Fibroblast of lung (primary cell): ENCODE data around the gene PGAM5. TPM values are rescaled to one million over a fixed set of nuclear protein-coding genes. Genes with fewer than 3 reads are reported as not detected.

Experiments used
- DNase-seq, 2 donors: peaks; one replicate each; pipeline versions ENCODE4 v3.0.0 to v3.0.0-alpha.2; 2010; ENCODE audit warnings: low read depth in 2 of 2
- H2AFZ ChIP-seq: 2 replicates; pipeline ENCODE4 v1.5.1; 2012; ENCODE audit warnings: low read length, control low read depth, inconsistent platforms
- H3K27ac ChIP-seq: 2 replicates; pipeline ENCODE4 v1.5.1; 2011; ENCODE audit warnings: low read length, control low read depth; ENCODE audit not compliant: insufficient read depth
- H3K27me3 ChIP-seq: 2 replicates; pipeline ENCODE4 v1.5.1; 2011; ENCODE audit warnings: mild to moderate bottlenecking, low read length; ENCODE audit not compliant: control insufficient read depth, insufficient read depth
- H3K36me3 ChIP-seq: 2 replicates; pipeline ENCODE4 v1.5.1; 2011; ENCODE audit warnings: low read length; ENCODE audit not compliant: control insufficient read depth, insufficient read depth
- H3K4me1 ChIP-seq: 2 replicates; pipeline ENCODE4 v1.5.1; 2011; ENCODE audit warnings: low read length; ENCODE audit not compliant: control insufficient read depth, insufficient read depth; ENCODE audit errors: extremely low read depth
- H3K4me2 ChIP-seq: 2 replicates; pipeline ENCODE4 v1.5.1; 2011; ENCODE audit warnings: low read length, control low read depth; ENCODE audit not compliant: insufficient read depth; ENCODE audit errors: extremely low read depth
- H3K4me3 ChIP-seq, 4 experiments: fragments of 200-600 bp in 1 of 4; sonication (generic) in 1 of 4; replicated peaks in 1 of 4; 2 replicates each; pipeline ENCODE4 v1.5.1; 2011 to 2016; ENCODE audit warnings: low read length in 4 of 4, low read depth in 3 of 4, mild to moderate bottlenecking in 3 of 4, control low read depth in 2 of 4, inconsistent platforms in 1 of 4, mixed read lengths in 1 of 4; ENCODE audit not compliant: insufficient read depth in 1 of 4; ENCODE audit errors: control extremely low read depth in 1 of 4
- H3K79me2 ChIP-seq: 2 replicates; pipeline ENCODE4 v1.5.1; 2012; ENCODE audit warnings: mild to moderate bottlenecking, low read length, inconsistent platforms; ENCODE audit not compliant: control insufficient read depth, insufficient read depth
- H3K9ac ChIP-seq: 2 replicates; pipeline ENCODE4 v1.5.1; 2011; ENCODE audit warnings: mild to moderate bottlenecking, low read length, control low read depth; ENCODE audit not compliant: insufficient read depth
- H3K9me3 ChIP-seq: 2 replicates; pipeline ENCODE4 v1.5.1; 2012; ENCODE audit warnings: low read depth, low read length; ENCODE audit not compliant: control insufficient read depth, insufficient read depth
- H4K20me1 ChIP-seq: 2 replicates; pipeline ENCODE4 v1.5.1; 2011; ENCODE audit warnings: low read length; ENCODE audit not compliant: control insufficient read depth, insufficient read depth; ENCODE audit errors: extremely low read depth
- CTCF ChIP-seq, 2 donors: IDR thresholded peaks in 1 of 2; conservative IDR thresholded peaks in 1 of 2; 1 replicate in 1 of 2; 2 replicates in 1 of 2; pipeline ENCODE4 v1.5.1; 2011 to 2012; ENCODE audit warnings: low read length in 2 of 2, control low read depth in 1 of 2, inconsistent platforms in 1 of 2, low read depth in 1 of 2, mild to moderate bottlenecking in 1 of 2
- EZH2 ChIP-seq: IDR thresholded peaks from 2 replicates; pipeline ENCODE4 v1.5.1; 2012; ENCODE audit warnings: low read length, control low read depth, mild to moderate bottlenecking; ENCODE audit errors: missing control alignments
- polyA plus RNA-seq, 2 donors: library from polyadenylated mRNA; depleted of rRNA in 1 of 2; stranded (reverse) in 1 of 2; unstranded in 1 of 2; fragments of >200 nt; gene quantifications; 2 replicates each; pipeline ENCODE4 v1.2.1, GENCODE V29; 2011 to 2012; ENCODE audit warnings: missing spikeins in 1 of 2
- total RNA-seq: library from RNA; depleted of rRNA; stranded (reverse); fragments of >200 nt; gene quantifications from 2 replicates; pipeline ENCODE4 v1.2.1, GENCODE V29; 2014

The PGAM5 gene
- total and polyA plus RNA-seq, 2 donors (not counting 1 experiment from before 2014, with no cell fraction given): 9.8 to 27.1 TPM

- Histone ChIP-seq H3K4me3 (no peak overlapping the region), H4K20me1 (no peaks in the 10 kb centered on the region), H3K9me3 (no peaks in the 10 kb centered on the region), H3K79me2 (peaks cover 7% of the 10 kb centered on the region), H3K36me3 (peaks cover 51% of the 10 kb centered on the region), H2AFZ (no peak overlapping the region), H3K4me1 (no peaks in the 10 kb centered on the region), H3K27ac (no peak overlapping the region), H3K4me2 (no peak overlapping the region), H3K27me3 (no peaks in the 10 kb centered on the region), H3K9ac (no peak overlapping the region)
- TF ChIP-seq EZH2 (no peak), CTCF (conservative IDR thresholded peaks at IDR 0.05 in 1 of 2, IDR thresholded peaks at IDR 0.05 in 1 of 2; ENCODE audit: low read depth in 1 of 2, low read length in 2 of 2) (no peak)
- DNase-seq: no peak
These were observed 19.1 kb downstream of the PGAM5 start for GRCh38 chr12:132729541-132730320.

- Histone ChIP-seq H3K4me2 (no peak overlapping the region), H3K27me3 (no peaks in the 10 kb centered on the region), H2AFZ (no peak overlapping the region), H3K4me1 (no peaks in the 10 kb centered on the region), H3K9ac (no peak overlapping the region), H3K4me3 (no peak overlapping the region), H3K27ac (no peak overlapping the region), H4K20me1 (no peaks in the 10 kb centered on the region), H3K36me3 (peaks cover 49% of the 10 kb centered on the region), H3K79me2 (peaks cover 7% of the 10 kb centered on the region), H3K9me3 (no peaks in the 10 kb centered on the region)
- DNase-seq: no peak
- TF ChIP-seq EZH2 (no peak), CTCF (conservative IDR thresholded peaks at IDR 0.05 in 1 of 2, IDR thresholded peaks at IDR 0.05 in 1 of 2; ENCODE audit: low read depth in 1 of 2, low read length in 2 of 2) (no peak)
These were observed 19.7 kb downstream of the PGAM5 start for GRCh38 chr12:132730353-132730752.

GRCh38 chr12:132731574-132731973 is 20.9 kb downstream of the PGAM5 start:
- no peak for DNase-seq
- H3K27ac ChIP-seq: no peak overlapping the region
- TF ChIP-seq EZH2: no peak
- no peak for TF ChIP-seq CTCF (conservative IDR thresholded peaks at IDR 0.05 in 1 of 2, IDR thresholded peaks at IDR 0.05 in 1 of 2; ENCODE audit: low read depth in 1 of 2, low read length in 2 of 2)

More at GRCh38 chr12:132731574-132731973, 20.9 kb downstream of the PGAM5 start:
- H4K20me1 ChIP-seq: no peaks in the 10 kb centered on the region
- peaks cover 7% of the 10 kb centered on the region for H3K79me2 ChIP-seq
- no peaks in the 10 kb centered on the region for H3K4me1 ChIP-seq
- H3K27me3 ChIP-seq: no peaks in the 10 kb centered on the region
- H3K9ac ChIP-seq: no peak overlapping the region
- H3K9me3 ChIP-seq: no peaks in the 10 kb centered on the region
- H3K36me3 ChIP-seq: peaks cover 49% of the 10 kb centered on the region
- no peak overlapping the region for H3K4me2 ChIP-seq
- no peak overlapping the region for H3K4me3 ChIP-seq
- no peak overlapping the region for H2AFZ ChIP-seq
